Glutamatergic neuron (in vitro differentiated cells): ENCODE data around the gene RPP40. TPM values are rescaled to one million over a fixed set of nuclear protein-coding genes. Genes with fewer than 3 reads are reported as not detected.

Experiments
- DNase-seq: peaks from one replicate; pipeline ENCODE4 v3.0.0; 2022
- H3K27ac Mint-ChIP-seq: one replicate; pipeline ENCODE4 v1.8.0; 2020; ENCODE audit warnings: mild to moderate bottlenecking, mixed read lengths, inconsistent platforms; ENCODE audit not compliant: unreplicated experiment
- H3K27me3 Mint-ChIP-seq: one replicate; pipeline ENCODE4 v1.8.0; 2020; ENCODE audit warnings: mild to moderate bottlenecking, moderate library complexity, mixed read lengths, inconsistent platforms; ENCODE audit not compliant: unreplicated experiment
- H3K36me3 Mint-ChIP-seq: one replicate; pipeline ENCODE4 v1.8.0; 2020; ENCODE audit warnings: mild to moderate bottlenecking, mixed read lengths, inconsistent platforms; ENCODE audit not compliant: unreplicated experiment
- H3K4me1 Mint-ChIP-seq: one replicate; pipeline ENCODE4 v1.8.0; 2020; ENCODE audit warnings: mild to moderate bottlenecking, low read depth, mixed read lengths, inconsistent platforms; ENCODE audit not compliant: unreplicated experiment
- H3K4me3 Mint-ChIP-seq: one replicate; pipeline ENCODE4 v1.8.0; 2020; ENCODE audit warnings: mild to moderate bottlenecking, mixed read lengths, inconsistent platforms; ENCODE audit not compliant: unreplicated experiment
- H3K9me3 Mint-ChIP-seq: one replicate; pipeline ENCODE4 v1.8.0; 2020; ENCODE audit warnings: mild to moderate bottlenecking, moderate library complexity, mixed read lengths, inconsistent platforms; ENCODE audit not compliant: unreplicated experiment
- total RNA-seq: library from RNA; stranded (reverse); fragmentation: NEBNext Ultra II Directional; extraction: Animal tissue kit (Norgen Biotek cat#: 25700); gene quantifications from one replicate; pipeline ENCODE4 v1.2.1, GENCODE V29; 2021; ENCODE audit not compliant: unreplicated experiment
- TF ChIP-seq, protein P1 (sequence below): fragments of 200-600 bp; sonication (generic); IDR thresholded peaks from one replicate; pipeline ENCODE4 v1.5.0; 2021; ENCODE audit not compliant: partially characterized antibody, unreplicated experiment

The RPP40 gene
- total RNA-seq, 1 donor from 2014 or later: 6.9 TPM

DNA sequence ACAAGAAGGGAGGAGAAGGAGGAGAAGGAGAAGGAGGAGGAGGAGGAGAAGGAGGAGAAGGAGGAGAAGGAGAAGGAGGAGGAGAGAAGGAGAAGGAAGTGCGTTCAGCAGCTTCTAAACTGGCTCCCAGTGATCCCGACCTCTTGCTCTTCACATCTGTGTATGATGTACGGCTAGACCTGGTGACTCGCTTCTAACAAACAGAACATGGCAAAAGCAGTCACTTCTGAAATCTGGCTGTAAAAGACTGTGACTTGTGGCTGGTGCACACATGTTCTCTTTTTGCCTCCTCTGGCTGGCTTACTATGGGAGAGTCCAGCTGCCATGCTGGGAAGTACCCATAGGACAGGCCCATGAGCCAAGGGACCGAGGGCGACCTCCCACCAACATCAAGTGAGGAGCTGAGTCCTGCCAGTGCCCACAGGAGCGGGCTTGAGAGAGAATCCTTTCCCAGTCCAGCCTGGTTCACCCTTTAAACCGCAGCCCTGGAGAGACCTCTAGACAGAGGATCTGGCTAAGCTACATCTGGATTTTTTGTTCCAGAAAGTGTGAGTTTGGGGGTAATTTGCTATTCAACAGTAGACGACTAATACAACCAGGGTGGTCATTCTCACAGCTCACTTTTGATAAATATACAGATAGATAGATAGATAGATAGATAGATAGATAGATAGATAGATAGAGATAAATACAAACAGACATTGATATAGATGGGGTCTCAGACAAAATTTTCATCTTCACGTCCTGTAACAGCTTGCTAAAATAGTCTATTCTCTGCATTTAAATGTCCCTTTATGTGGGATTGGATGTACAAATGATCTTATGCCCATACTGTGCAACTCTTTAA lies 42.3 kb downstream of the RPP40 start:
- H3K27ac Mint-ChIP-seq: no peak overlapping the region
- no peak overlapping the region for H3K4me3 Mint-ChIP-seq
- TF ChIP-seq, protein P1, sequence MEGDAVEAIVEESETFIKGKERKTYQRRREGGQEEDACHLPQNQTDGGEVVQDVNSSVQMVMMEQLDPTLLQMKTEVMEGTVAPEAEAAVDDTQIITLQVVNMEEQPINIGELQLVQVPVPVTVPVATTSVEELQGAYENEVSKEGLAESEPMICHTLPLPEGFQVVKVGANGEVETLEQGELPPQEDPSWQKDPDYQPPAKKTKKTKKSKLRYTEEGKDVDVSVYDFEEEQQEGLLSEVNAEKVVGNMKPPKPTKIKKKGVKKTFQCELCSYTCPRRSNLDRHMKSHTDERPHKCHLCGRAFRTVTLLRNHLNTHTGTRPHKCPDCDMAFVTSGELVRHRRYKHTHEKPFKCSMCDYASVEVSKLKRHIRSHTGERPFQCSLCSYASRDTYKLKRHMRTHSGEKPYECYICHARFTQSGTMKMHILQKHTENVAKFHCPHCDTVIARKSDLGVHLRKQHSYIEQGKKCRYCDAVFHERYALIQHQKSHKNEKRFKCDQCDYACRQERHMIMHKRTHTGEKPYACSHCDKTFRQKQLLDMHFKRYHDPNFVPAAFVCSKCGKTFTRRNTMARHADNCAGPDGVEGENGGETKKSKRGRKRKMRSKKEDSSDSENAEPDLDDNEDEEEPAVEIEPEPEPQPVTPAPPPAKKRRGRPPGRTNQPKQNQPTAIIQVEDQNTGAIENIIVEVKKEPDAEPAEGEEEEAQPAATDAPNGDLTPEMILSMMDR: no peak
- DNase-seq: no peak
- no peaks in the 10 kb centered on the region for H3K36me3 Mint-ChIP-seq
- H3K9me3 Mint-ChIP-seq: no peaks in the 10 kb centered on the region
- peaks cover 8% of the 10 kb centered on the region for H3K4me1 Mint-ChIP-seq
- H3K27me3 Mint-ChIP-seq: no peaks in the 10 kb centered on the region

DNA sequence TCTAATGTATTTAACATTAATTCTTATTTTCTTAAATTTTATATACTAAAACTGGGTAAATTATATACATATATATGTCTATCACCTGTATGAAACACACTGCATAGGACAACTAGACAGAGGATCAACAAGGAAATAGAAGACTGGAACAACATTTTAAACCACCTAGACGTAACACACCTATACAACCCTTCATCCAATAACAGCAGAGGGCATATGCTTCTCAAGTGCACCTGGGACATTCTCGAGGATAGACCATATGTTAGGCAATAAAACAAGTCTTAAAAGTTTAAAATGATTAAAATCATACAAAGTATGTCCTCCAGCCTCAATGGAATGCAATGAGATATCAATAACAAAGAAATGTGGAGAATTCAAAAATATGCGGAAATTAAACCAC lies 45.2 kb downstream of the RPP40 start:
- H3K27me3 Mint-ChIP-seq: no peaks in the 10 kb centered on the region

DNA sequence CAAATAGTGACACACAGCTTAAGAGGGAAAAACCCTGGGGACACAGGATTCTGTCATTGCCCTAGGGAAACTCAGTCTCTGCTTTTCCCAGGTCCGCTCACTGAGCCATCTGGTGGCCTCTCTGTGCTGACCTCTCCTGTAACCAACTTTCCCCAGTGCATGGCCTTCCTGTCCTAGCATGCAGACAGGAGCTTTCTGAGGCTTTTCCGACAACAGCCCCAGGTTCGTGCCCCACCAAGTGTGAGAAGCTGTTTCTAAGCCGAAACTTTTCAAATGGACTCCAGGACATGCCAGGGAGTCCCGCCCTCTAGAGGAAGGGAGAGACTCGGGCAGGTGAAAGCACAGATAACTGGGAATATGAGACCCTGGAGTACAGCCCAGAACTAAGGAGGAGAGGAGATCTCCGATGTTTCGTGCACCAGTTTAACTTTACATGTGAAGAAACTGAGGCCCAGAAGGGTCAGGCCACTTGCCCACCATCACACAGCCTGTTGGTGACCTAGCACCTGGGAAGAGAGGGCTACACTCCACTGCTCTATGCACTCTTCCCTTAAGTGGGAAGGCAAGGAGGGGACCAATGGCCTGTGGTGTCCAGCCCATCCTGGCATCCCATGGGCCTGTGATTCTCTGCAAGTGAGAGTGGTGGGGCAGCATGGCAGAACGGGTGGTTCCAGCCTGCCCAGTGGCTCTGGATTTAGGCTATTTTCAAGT lies 46.2 kb downstream of the RPP40 start:
- H3K27ac Mint-ChIP-seq: no peak overlapping the region
- H3K9me3 Mint-ChIP-seq: no peaks in the 10 kb centered on the region
- no peaks in the 10 kb centered on the region for H3K27me3 Mint-ChIP-seq
- TF ChIP-seq, protein P1: peak; percentile 18
- H3K4me3 Mint-ChIP-seq: no peak overlapping the region
- peaks cover 6% of the 10 kb centered on the region for H3K4me1 Mint-ChIP-seq
- DNase-seq: no peak
- H3K36me3 Mint-ChIP-seq: peaks cover 3% of the 10 kb centered on the region

More for the DNA sequence above, 45.2 kb downstream of the RPP40 start:
- Mint-ChIP-seq H3K4me3 (no peak overlapping the region), H3K36me3 (peaks cover 2% of the 10 kb centered on the region), H3K9me3 (no peaks in the 10 kb centered on the region), H3K4me1 (peaks cover 6% of the 10 kb centered on the region), H3K27ac (no peak overlapping the region)
- TF ChIP-seq, protein P1: no peak
- no peak for DNase-seq

DNA sequence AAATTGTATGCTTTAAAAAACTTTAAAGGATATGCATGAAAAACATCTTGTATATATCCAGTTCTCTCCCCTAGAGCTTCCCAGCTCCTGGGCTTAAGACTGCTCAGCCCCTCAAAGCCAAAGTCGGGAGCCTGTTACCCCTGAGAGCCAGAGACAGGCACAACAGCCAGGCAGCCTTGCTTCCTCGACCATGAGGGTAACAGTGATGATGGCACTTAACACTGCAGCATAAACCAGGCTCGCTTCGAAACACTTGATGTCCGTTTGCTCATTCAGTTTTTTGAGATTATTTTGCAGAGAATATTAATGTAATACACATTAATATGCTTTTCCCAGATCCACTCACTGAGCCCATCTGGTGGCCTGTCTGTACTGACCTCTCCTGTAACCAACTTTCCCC lies 47.2 kb downstream of the RPP40 start:
- TF ChIP-seq, protein P1: no peak
- no peak for DNase-seq
- Mint-ChIP-seq H3K9me3 (no peaks in the 10 kb centered on the region), H3K36me3 (peaks cover 3% of the 10 kb centered on the region), H3K4me3 (no peak overlapping the region), H3K27me3 (no peaks in the 10 kb centered on the region), H3K4me1 (peaks cover 6% of the 10 kb centered on the region), H3K27ac (no peak overlapping the region)

DNA sequence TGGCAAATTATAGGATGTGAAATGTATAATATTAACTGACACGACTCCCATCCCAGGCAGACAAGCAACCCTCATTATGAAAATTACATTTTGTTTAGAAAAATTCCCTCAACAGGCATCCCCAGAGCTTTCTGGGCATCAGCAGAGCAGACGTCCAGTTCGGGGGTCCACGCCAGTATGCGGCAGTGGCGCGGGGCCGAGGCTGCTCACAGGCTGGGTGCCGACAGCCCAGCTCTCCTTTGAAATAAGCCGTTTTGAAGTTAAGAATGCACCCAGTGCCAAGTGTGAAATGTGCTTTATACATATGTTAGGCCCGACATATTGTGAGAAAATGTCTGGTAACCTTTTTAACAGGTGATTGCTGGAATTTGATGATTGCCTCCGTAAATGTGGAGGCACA lies 50.4 kb downstream of the RPP40 start:
- H3K4me1 Mint-ChIP-seq: peaks cover 8% of the 10 kb centered on the region
- H3K27me3 Mint-ChIP-seq: peaks cover 4% of the 10 kb centered on the region

More for the DNA sequence above, 50.4 kb downstream of the RPP40 start:
- DNase-seq: no peak
- H3K27ac Mint-ChIP-seq: no peak overlapping the region
- peaks cover 9% of the 10 kb centered on the region for H3K9me3 Mint-ChIP-seq
- H3K4me3 Mint-ChIP-seq: no peak overlapping the region
- H3K36me3 Mint-ChIP-seq: peaks cover 15% of the 10 kb centered on the region
- TF ChIP-seq, protein P1: no peak
